ENCODE data around the gene CYB5A.

GRCh38 chr18:74281011-74281979 is 10.5 kb downstream of the CYB5A start:
- TF ChIP-seq CTCF (IDR thresholded peaks at IDR 0.05; ENCODE audit: poor library complexity) (no peak), EZH2phosphoT487 (IDR thresholded peaks at IDR 0.05; ENCODE audit: low read depth, severe bottlenecking, unreplicated experiment) (no peak)

All from hepatocyte (in vitro differentiated cells).